ENCODE measurements around the gene PAK3.

The PAK3 gene

GRCh38 chrX:111133389-111133788, 37.4 kb downstream of the PAK3 start:
- H3K9ac ChIP-seq (ENCODE audit: low read length) = no peak overlapping the region
- H3K4me1 ChIP-seq (ENCODE audit: insufficient read depth, low read length) = no peaks in the 10 kb centered on the region
- no peak overlapping the region for H3K4me3 ChIP-seq (ENCODE audit: low read depth in 1 of 2, low read length in 2 of 2)
- H3K27ac ChIP-seq (ENCODE audit: low read depth, low read length) = no peak overlapping the region
- H3K27me3 ChIP-seq (ENCODE audit: control insufficient read depth in 1 of 2, insufficient read depth in 2 of 2, low read length in 2 of 2) = peaks cover 7 to 12% of the 10 kb centered on the region in 2 donors
- no peaks in the 10 kb centered on the region for H3K36me3 ChIP-seq (ENCODE audit: insufficient read depth, low read length)
- H3K9me3 ChIP-seq (ENCODE audit: low read length) = no peaks in the 10 kb centered on the region

GRCh38 chrX:111145878-111146277, 49.9 kb downstream of the PAK3 start:
- peaks cover 0 to 2% of the 10 kb centered on the region in 2 donors for H3K27me3 ChIP-seq (ENCODE audit: control insufficient read depth in 1 of 2, insufficient read depth in 2 of 2, low read length in 2 of 2)
- H3K4me3 ChIP-seq (ENCODE audit: low read depth in 1 of 2, low read length in 2 of 2) = no peak overlapping the region

DNA sequence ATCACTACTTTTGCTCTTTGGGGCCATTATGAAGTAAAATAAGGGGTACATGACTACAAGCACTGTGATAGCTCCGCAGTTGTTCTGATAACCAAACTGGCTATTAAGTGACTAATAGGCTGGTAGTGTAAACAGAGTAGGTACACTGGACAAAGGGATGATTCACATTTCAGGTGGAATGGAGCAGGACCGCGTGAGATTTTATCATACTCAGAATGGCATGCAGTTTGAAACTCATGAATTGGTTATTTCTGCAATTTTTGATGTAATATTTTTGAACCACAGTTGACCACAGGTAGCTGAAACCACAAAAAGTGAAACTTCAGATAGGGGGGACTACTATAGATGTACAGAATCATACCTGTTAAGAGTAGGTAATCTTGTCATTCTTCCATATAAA, 55.8 kb downstream of the PAK3 start:
- no peaks in the 10 kb centered on the region for H3K9me3 ChIP-seq (ENCODE audit: low read length)
- no peaks in the 10 kb centered on the region for H3K36me3 ChIP-seq (ENCODE audit: insufficient read depth, low read length)
- H3K4me1 ChIP-seq (ENCODE audit: insufficient read depth, low read length) = no peaks in the 10 kb centered on the region
- H3K27ac ChIP-seq (ENCODE audit: low read depth, low read length) = no peak overlapping the region
- H3K9ac ChIP-seq (ENCODE audit: low read length) = no peak overlapping the region
- H3K4me3 ChIP-seq (ENCODE audit: low read depth in 1 of 2, low read length in 2 of 2) = no peak overlapping the region
- peaks cover 3 to 9% of the 10 kb centered on the region in 2 donors for H3K27me3 ChIP-seq (ENCODE audit: control insufficient read depth in 1 of 2, insufficient read depth in 2 of 2, low read length in 2 of 2)

More at GRCh38 chrX:111145878-111146277, 49.9 kb downstream of the PAK3 start:
- H3K9ac ChIP-seq (ENCODE audit: low read length) = no peak overlapping the region
- no peaks in the 10 kb centered on the region for H3K36me3 ChIP-seq (ENCODE audit: insufficient read depth, low read length)
- no peaks in the 10 kb centered on the region for H3K9me3 ChIP-seq (ENCODE audit: low read length)
- H3K27ac ChIP-seq (ENCODE audit: low read depth, low read length) = no peak overlapping the region
- no peaks in the 10 kb centered on the region for H3K4me1 ChIP-seq (ENCODE audit: insufficient read depth, low read length)

DNA sequence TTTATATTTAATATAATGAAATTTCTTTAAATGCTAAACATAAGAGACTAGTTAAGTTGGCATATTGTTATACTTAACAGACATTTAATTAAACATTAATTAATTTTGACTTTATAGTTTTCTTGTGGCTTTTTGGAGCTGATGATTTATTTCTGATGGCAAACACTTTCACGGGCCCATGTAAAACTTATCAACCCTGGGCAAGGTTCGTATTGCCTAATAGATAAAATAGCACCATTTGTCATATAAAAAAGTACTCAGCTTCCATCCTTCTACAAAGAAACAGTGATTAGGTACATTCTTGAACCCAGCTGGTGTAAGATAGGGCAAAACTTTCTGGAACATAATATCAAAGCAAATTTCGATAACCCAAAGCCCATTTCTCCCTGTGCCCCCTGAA, 63.2 kb downstream of the PAK3 start:
- H3K9me3 ChIP-seq (ENCODE audit: low read length) = peaks cover 4% of the 10 kb centered on the region
- no peak overlapping the region for H3K4me3 ChIP-seq (ENCODE audit: low read depth in 1 of 2, low read length in 2 of 2)
- peaks cover 3 to 15% of the 10 kb centered on the region in 2 donors for H3K27me3 ChIP-seq (ENCODE audit: control insufficient read depth in 1 of 2, insufficient read depth in 2 of 2, low read length in 2 of 2)
- H3K4me1 ChIP-seq (ENCODE audit: insufficient read depth, low read length) = no peaks in the 10 kb centered on the region
- H3K27ac ChIP-seq (ENCODE audit: low read depth, low read length) = no peak overlapping the region
- no peaks in the 10 kb centered on the region for H3K36me3 ChIP-seq (ENCODE audit: insufficient read depth, low read length)
- H3K9ac ChIP-seq (ENCODE audit: low read length) = no peak overlapping the region

- no peak overlapping the region for H3K9ac ChIP-seq (ENCODE audit: low read length)
- peaks cover 4% of the 10 kb centered on the region for H3K9me3 ChIP-seq (ENCODE audit: low read length)
- H3K4me1 ChIP-seq (ENCODE audit: insufficient read depth, low read length) = no peaks in the 10 kb centered on the region
- H3K27ac ChIP-seq (ENCODE audit: low read depth, low read length) = no peak overlapping the region
- no peaks in the 10 kb centered on the region for H3K36me3 ChIP-seq (ENCODE audit: insufficient read depth, low read length)
- H3K4me3 ChIP-seq (ENCODE audit: low read depth in 1 of 2, low read length in 2 of 2) = no peak overlapping the region
- H3K27me3 ChIP-seq (ENCODE audit: control insufficient read depth in 1 of 2, insufficient read depth in 2 of 2, low read length in 2 of 2) = peaks cover 5 to 8% of the 10 kb centered on the region in 2 donors
Measured at GRCh38 chrX:111164728-111165127, 68.7 kb downstream of the PAK3 start.

- Histone ChIP-seq H3K27me3 (ENCODE audit: control insufficient read depth in 1 of 2, insufficient read depth in 2 of 2, low read length in 2 of 2) (peaks cover 5 to 8% of the 10 kb centered on the region in 2 donors), H3K27ac (ENCODE audit: low read depth, low read length) (no peak overlapping the region), H3K36me3 (ENCODE audit: insufficient read depth, low read length) (no peaks in the 10 kb centered on the region), H3K9me3 (ENCODE audit: low read length) (peaks cover 4% of the 10 kb centered on the region), H3K4me3 (ENCODE audit: low read depth in 1 of 2, low read length in 2 of 2) (no peak overlapping the region), H3K9ac (ENCODE audit: low read length) (no peak overlapping the region), H3K4me1 (ENCODE audit: insufficient read depth, low read length) (no peaks in the 10 kb centered on the region)
Measured at GRCh38 chrX:111165902-111166301, 69.9 kb downstream of the PAK3 start.

DNA sequence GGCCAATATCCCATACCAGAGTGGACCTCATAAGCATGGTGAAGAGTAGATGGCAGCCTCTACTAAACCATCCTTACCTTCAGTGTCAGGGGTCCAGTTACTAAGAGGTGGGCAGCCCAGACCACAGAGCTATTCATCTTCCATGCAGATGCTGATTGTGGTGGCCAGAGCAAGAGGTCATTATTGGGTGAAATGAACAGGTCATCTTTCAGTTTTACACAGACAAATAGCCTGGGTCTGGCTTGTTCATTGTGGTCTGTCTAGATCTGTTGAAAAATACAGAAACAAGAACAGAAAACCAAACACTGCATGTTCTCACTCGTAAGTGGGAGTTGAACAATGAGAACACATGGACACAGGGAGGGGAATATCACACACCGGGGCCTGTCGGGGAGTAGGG, 71.3 kb downstream of the PAK3 start:
- Histone ChIP-seq H3K9ac (ENCODE audit: low read length) (no peak overlapping the region), H3K4me1 (ENCODE audit: insufficient read depth, low read length) (no peaks in the 10 kb centered on the region), H3K9me3 (ENCODE audit: low read length) (no peaks in the 10 kb centered on the region), H3K36me3 (ENCODE audit: insufficient read depth, low read length) (no peaks in the 10 kb centered on the region), H3K4me3 (ENCODE audit: low read depth in 1 of 2, low read length in 2 of 2) (no peak overlapping the region), H3K27me3 (ENCODE audit: control insufficient read depth in 1 of 2, insufficient read depth in 2 of 2, low read length in 2 of 2) (peaks cover under 1 to 8% of the 10 kb centered on the region in 2 donors), H3K27ac (ENCODE audit: low read depth, low read length) (no peak overlapping the region)

DNA sequence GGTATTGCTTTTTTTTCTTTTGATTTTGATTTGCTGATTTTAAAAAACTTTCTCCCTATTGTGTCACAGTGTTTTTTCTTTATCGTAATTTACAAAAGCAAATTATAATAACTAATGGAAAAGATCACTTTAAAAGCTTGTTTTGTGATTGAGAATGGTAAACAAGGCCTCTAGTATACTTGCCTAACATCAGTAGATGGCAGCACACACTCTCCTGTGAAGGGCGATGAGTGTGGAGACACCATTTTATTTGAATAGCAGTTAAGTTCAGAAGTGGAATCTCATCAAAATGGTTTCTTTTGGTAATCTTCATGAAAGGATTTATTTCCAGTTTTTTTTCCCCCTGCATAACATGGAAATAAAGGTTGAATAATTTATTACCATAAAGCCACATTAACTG, 72.3 kb downstream of the PAK3 start:
- H3K36me3 ChIP-seq (ENCODE audit: insufficient read depth, low read length) = no peaks in the 10 kb centered on the region

GRCh38 chrX:111169141-111169540, 73.2 kb downstream of the PAK3 start:
- no peaks in the 10 kb centered on the region for H3K4me1 ChIP-seq (ENCODE audit: insufficient read depth, low read length)
- H3K9me3 ChIP-seq (ENCODE audit: low read length) = no peaks in the 10 kb centered on the region
- H3K27me3 ChIP-seq (ENCODE audit: control insufficient read depth in 1 of 2, insufficient read depth in 2 of 2, low read length in 2 of 2) = peaks cover 5 to 8% of the 10 kb centered on the region in 2 donors
- H3K4me3 ChIP-seq (ENCODE audit: low read depth in 1 of 2, low read length in 2 of 2) = no peak overlapping the region
- H3K27ac ChIP-seq (ENCODE audit: low read depth, low read length) = no peak overlapping the region
- H3K9ac ChIP-seq (ENCODE audit: low read length) = no peak overlapping the region
- H3K36me3 ChIP-seq (ENCODE audit: insufficient read depth, low read length) = no peaks in the 10 kb centered on the region

More for the DNA sequence above, 72.3 kb downstream of the PAK3 start:
- Histone ChIP-seq H3K9ac (ENCODE audit: low read length) (no peak overlapping the region), H3K9me3 (ENCODE audit: low read length) (no peaks in the 10 kb centered on the region), H3K4me1 (ENCODE audit: insufficient read depth, low read length) (no peaks in the 10 kb centered on the region), H3K27me3 (ENCODE audit: control insufficient read depth in 1 of 2, insufficient read depth in 2 of 2, low read length in 2 of 2) (peaks cover 0 to 8% of the 10 kb centered on the region in 2 donors), H3K27ac (ENCODE audit: low read depth, low read length) (no peak overlapping the region), H3K4me3 (ENCODE audit: low read depth in 1 of 2, low read length in 2 of 2) (no peak overlapping the region)

GRCh38 chrX:111170017-111170416, 74.0 kb downstream of the PAK3 start:
- no peak overlapping the region for H3K27ac ChIP-seq (ENCODE audit: low read depth, low read length)
- no peak overlapping the region for H3K4me3 ChIP-seq (ENCODE audit: low read depth in 1 of 2, low read length in 2 of 2)
- H3K9ac ChIP-seq (ENCODE audit: low read length) = no peak overlapping the region
- no peaks in the 10 kb centered on the region for H3K9me3 ChIP-seq (ENCODE audit: low read length)
- peaks cover 5 to 8% of the 10 kb centered on the region in 2 donors for H3K27me3 ChIP-seq (ENCODE audit: control insufficient read depth in 1 of 2, insufficient read depth in 2 of 2, low read length in 2 of 2)
- H3K36me3 ChIP-seq (ENCODE audit: insufficient read depth, low read length) = no peaks in the 10 kb centered on the region
- H3K4me1 ChIP-seq (ENCODE audit: insufficient read depth, low read length) = no peaks in the 10 kb centered on the region

DNA sequence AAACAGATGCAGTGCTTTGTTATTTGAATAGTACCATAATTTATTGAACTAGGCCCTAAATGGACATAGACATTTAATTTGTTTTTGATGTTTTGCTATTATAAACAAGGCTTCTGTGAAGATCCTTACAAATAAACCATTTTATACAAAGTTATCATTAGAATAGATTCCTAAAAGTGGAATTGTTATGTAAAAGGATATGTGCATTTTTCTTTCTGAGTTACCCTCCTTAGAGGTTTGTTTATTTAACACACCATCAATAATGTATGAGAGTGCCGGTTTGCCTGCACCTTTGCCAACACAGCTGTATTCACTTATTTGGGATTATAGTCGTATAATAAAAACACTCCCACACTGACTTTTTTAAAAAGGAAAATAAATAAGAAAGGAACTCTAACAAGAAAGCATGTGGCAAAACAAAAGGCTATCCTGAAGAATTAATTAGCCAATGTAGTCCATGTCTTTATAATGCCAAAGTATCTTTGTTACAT, 84.8 kb downstream of the PAK3 start:
- Histone ChIP-seq H3K4me1 (ENCODE audit: insufficient read depth, low read length) (no peaks in the 10 kb centered on the region), H3K27me3 (ENCODE audit: control insufficient read depth in 1 of 2, insufficient read depth in 2 of 2, low read length in 2 of 2) (no peaks in the 10 kb centered on the region), H3K9me3 (ENCODE audit: low read length) (no peaks in the 10 kb centered on the region), H3K36me3 (ENCODE audit: insufficient read depth, low read length) (no peaks in the 10 kb centered on the region), H3K27ac (ENCODE audit: low read depth, low read length) (no peak overlapping the region), H3K9ac (ENCODE audit: low read length) (no peak overlapping the region), H3K4me3 (ENCODE audit: low read depth in 1 of 2, low read length in 2 of 2) (no peak overlapping the region)

- Histone ChIP-seq H3K27ac (ENCODE audit: low read depth, low read length) (no peak overlapping the region), H3K4me1 (ENCODE audit: insufficient read depth, low read length) (no peaks in the 10 kb centered on the region), H3K9ac (ENCODE audit: low read length) (no peak overlapping the region), H3K4me3 (ENCODE audit: low read depth in 1 of 2, low read length in 2 of 2) (no peak overlapping the region), H3K27me3 (ENCODE audit: control insufficient read depth in 1 of 2, insufficient read depth in 2 of 2, low read length in 2 of 2) (no peaks in the 10 kb centered on the region), H3K36me3 (ENCODE audit: insufficient read depth, low read length) (no peaks in the 10 kb centered on the region), H3K9me3 (ENCODE audit: low read length) (no peaks in the 10 kb centered on the region)
Measured at GRCh38 chrX:111181951-111182350, 86.0 kb downstream of the PAK3 start.
